ENCODE measurements around the gene ACOX1.

DNA sequence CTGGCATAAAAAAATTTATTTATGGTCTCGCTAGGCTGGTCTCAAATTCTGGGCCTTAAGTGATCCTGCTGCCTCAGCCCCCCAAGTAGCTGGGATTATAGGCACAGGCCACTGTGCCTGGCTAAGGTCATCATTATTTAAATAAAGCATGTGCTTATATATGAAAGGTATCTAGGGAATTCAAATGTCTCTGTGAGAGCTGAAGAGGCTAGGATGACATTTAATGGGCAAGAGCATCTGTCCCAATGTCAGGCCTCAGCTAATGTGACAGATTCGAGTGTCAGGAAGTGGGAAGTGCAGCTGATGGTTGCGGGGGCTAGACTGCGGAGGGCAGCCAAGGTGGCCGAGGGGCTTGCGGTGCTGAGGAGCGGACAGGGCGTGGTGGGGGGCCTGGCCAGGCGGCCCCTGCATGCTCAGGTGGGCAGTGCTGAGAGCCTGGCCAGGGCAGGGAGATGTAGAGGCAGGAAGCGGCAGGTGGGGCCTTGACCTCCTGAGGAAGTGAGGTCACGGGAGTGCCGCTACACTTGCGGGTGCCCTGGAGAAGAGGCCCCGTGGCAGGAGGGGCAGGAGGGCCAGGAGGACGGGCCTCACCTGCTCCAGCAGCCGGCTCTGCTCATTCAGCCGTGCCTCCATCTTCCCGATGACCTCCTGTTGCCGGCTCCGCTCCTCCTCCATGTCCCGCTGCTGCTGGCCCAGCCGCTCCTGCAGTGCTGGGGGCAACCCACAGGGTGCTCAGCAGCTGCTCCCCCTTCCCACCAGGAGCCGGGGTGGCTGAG is 61.6 kb downstream of the ACOX1 start:
- TF ChIP-seq MTA3 (CRISPR knock-in tag; IDR thresholded peaks at IDR 0.05) (no peak), ZNF777 (CRISPR knock-in tag; IDR thresholded peaks at IDR 0.05) (no peak), FOSL1 (CRISPR knock-in tag; IDR thresholded peaks at IDR 0.05; ENCODE audit: borderline replicate concordance) (no peak), MIXL1 (CRISPR knock-in tag; IDR thresholded peaks at IDR 0.05) (no peak), ZNF496 (CRISPR knock-in tag; IDR thresholded peaks at IDR 0.05; ENCODE audit: insufficient replicate concordance) (no peak)
- TF ChIP-seq, protein P1, sequence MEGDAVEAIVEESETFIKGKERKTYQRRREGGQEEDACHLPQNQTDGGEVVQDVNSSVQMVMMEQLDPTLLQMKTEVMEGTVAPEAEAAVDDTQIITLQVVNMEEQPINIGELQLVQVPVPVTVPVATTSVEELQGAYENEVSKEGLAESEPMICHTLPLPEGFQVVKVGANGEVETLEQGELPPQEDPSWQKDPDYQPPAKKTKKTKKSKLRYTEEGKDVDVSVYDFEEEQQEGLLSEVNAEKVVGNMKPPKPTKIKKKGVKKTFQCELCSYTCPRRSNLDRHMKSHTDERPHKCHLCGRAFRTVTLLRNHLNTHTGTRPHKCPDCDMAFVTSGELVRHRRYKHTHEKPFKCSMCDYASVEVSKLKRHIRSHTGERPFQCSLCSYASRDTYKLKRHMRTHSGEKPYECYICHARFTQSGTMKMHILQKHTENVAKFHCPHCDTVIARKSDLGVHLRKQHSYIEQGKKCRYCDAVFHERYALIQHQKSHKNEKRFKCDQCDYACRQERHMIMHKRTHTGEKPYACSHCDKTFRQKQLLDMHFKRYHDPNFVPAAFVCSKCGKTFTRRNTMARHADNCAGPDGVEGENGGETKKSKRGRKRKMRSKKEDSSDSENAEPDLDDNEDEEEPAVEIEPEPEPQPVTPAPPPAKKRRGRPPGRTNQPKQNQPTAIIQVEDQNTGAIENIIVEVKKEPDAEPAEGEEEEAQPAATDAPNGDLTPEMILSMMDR (CRISPR knock-in tag; IDR thresholded peaks at IDR 0.05) = no peak
